Retina (tissue), 1 donor: ENCODE measurements around the gene TRIM29.

Experiments used
- DNase-seq: peaks from one replicate; pipeline ENCODE4 v3.0.0-alpha.2; 2016

TRIM29 gene

GRCh38 chr11:120137187-120137610 is 714 bp downstream of the TRIM29 start:
- DNase-seq = peak; percentile 0

- no peak for DNase-seq
Observed at GRCh38 chr11:120136356-120136755, 1.6 kb downstream of the TRIM29 start.

GRCh38 chr11:120135838-120136237 is 2.1 kb downstream of the TRIM29 start:
- DNase-seq = no peak

- DNase-seq = no peak
Observed at GRCh38 chr11:120134931-120135228, 3.0 kb downstream of the TRIM29 start.

- DNase-seq = no peak
Observed at GRCh38 chr11:120134106-120134930, 3.6 kb downstream of the TRIM29 start.

GRCh38 chr11:120133216-120134105 is 4.5 kb downstream of the TRIM29 start:
- DNase-seq = no peak

GRCh38 chr11:120132645-120133185 is 5.2 kb downstream of the TRIM29 start:
- no peak for DNase-seq

- no peak for DNase-seq
Observed at GRCh38 chr11:120131941-120132644, 5.8 kb downstream of the TRIM29 start.

- no peak for DNase-seq
Observed at GRCh38 chr11:120130991-120131760, 6.7 kb downstream of the TRIM29 start.

- no peak for DNase-seq
Observed at GRCh38 chr11:120130176-120130980, 7.5 kb downstream of the TRIM29 start.

GRCh38 chr11:120129570-120129969 is 8.3 kb downstream of the TRIM29 start:
- DNase-seq = no peak

- no peak for DNase-seq
Observed at GRCh38 chr11:120128392-120129119, 9.4 kb downstream of the TRIM29 start.

- no peak for DNase-seq
Observed at GRCh38 chr11:120127236-120127635, 10.7 kb downstream of the TRIM29 start.

- DNase-seq = no peak
Observed at GRCh38 chr11:120126620-120127019, 11.3 kb downstream of the TRIM29 start.

GRCh38 chr11:120125509-120125908 is 12.4 kb downstream of the TRIM29 start:
- no peak for DNase-seq

- no peak for DNase-seq
Observed at GRCh38 chr11:120125024-120125423, 12.9 kb downstream of the TRIM29 start.

- no peak for DNase-seq
Observed at GRCh38 chr11:120124355-120124754, 13.6 kb downstream of the TRIM29 start.

- DNase-seq = no peak
Observed at GRCh38 chr11:120123946-120124345, 14.0 kb downstream of the TRIM29 start.

GRCh38 chr11:120122924-120123683 is 14.8 kb downstream of the TRIM29 start:
- no peak for DNase-seq

- no peak for DNase-seq
Observed at GRCh38 chr11:120121914-120122473, 15.9 kb downstream of the TRIM29 start.
